Large intestine (tissue), 3 donors: Measurements from ENCODE around the gene CYBRD1. TPM values are rescaled to one million over a fixed set of nuclear protein-coding genes. Genes with fewer than 3 reads are reported as not detected.
A peak's percentile ranks its signal among the peaks of the same experiment; 100 is the strongest.

ENCODE experiments used
- DNase-seq, 2 donors: peaks; one replicate each; pipeline versions ENCODE4 v3.0.0 to v3.0.0-alpha.2; 2013
- H3K27ac ChIP-seq: one replicate; pipeline ENCODE4 v1.5.1; 2013; ENCODE audit warnings: low read length
- H3K27me3 ChIP-seq: 2 replicates; pipeline ENCODE4 v1.6.1; 2013; ENCODE audit warnings: low read length; ENCODE audit not compliant: control insufficient read depth, insufficient read depth
- H3K36me3 ChIP-seq: 2 replicates; pipeline ENCODE4 v1.6.1; 2013; ENCODE audit warnings: low read length; ENCODE audit not compliant: control insufficient read depth, insufficient read depth
- H3K4me1 ChIP-seq: one replicate; pipeline ENCODE4 v1.6.1; 2013; ENCODE audit warnings: low read length; ENCODE audit not compliant: control insufficient read depth, insufficient read depth
- H3K4me3 ChIP-seq: one replicate; pipeline ENCODE4 v1.5.1; 2013; ENCODE audit warnings: low read length
- H3K9me3 ChIP-seq: one replicate; pipeline ENCODE4 v1.6.1; 2013; ENCODE audit warnings: mild to moderate bottlenecking, low read depth, low read length, moderate library complexity; ENCODE audit not compliant: control insufficient read depth
- WGBS: methylation state at CpG from one replicate; pipeline ENCODE4 v1.1.5; 2013; ENCODE audit warnings: low lambda C conversion rate; ENCODE audit not compliant: insufficient coverage; 5-methylcytosine and 5-hydroxymethylcytosine counted together
- polyA plus RNA-seq: library from polyadenylated mRNA; unstranded; fragments of 120-200 nt; gene quantifications from one replicate; pipeline ENCODE4 v1.2.1, GENCODE V29; 2013

CYBRD1 gene
- polyA plus RNA-seq, 1 donor: 25.5 TPM

DNA sequence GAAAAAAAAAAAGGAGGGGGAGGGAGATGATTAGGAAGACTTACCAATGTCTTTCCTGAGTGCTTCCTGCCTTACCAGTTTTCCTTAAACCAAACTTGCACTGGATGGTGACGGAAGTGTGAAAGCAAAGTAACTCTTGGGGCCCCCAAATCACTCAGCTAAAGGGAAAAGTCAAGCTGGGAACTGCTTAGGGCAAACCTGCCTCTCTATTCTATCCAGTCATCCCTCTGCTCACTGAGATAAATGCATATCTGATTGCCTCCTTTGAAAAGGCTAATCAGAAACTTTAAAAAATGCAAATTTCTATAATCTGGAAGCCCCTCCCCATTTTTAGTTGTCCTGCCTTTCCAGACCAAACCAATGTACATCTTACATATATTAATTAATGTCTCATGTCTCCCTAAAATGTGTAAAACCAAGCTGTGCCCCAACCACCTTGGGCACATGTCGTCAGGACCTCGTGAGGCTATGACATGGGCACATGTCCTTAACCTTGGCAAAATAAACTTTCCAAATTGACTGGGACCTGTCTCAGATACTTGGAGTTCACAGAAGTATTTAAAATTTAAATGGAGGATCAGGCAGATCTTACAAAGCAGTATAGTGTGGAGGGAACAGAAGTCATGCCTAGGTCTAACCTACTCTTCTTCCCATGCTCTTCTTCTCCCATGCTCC is 7.2 kb upstream of the CYBRD1 start:
- WGBS: no CpG with 5 or more reads among the region's 3 CpGs
- no peak for DNase-seq
- no peaks in the 10 kb centered on the region for H3K4me1 ChIP-seq
- H3K9me3 ChIP-seq: no peaks in the 10 kb centered on the region
- peaks cover 15% of the 10 kb centered on the region for H3K27me3 ChIP-seq
- H3K27ac ChIP-seq: no peak overlapping the region
- no peaks in the 10 kb centered on the region for H3K36me3 ChIP-seq
- H3K4me3 ChIP-seq: no peak overlapping the region

- no peaks in the 10 kb centered on the region for H3K36me3 ChIP-seq
- no peak for DNase-seq
- no peak overlapping the region for H3K27ac ChIP-seq
- H3K4me3 ChIP-seq: no peak overlapping the region
- no peaks in the 10 kb centered on the region for H3K9me3 ChIP-seq
- WGBS: 86% methylated on average over 1 of the region's 6 CpGs
- peaks cover 21% of the 10 kb centered on the region for H3K27me3 ChIP-seq
- no peaks in the 10 kb centered on the region for H3K4me1 ChIP-seq
Measured at GRCh38 chr2:171515672-171516298, 6.5 kb upstream of the CYBRD1 start.

GRCh38 chr2:171516793-171517192 is 5.5 kb upstream of the CYBRD1 start:
- Histone ChIP-seq H3K4me1 (peaks cover 3% of the 10 kb centered on the region), H3K27me3 (peaks cover 31% of the 10 kb centered on the region), H3K36me3 (no peaks in the 10 kb centered on the region), H3K9me3 (no peaks in the 10 kb centered on the region), H3K27ac (no peak overlapping the region), H3K4me3 (no peak overlapping the region)
- no peak for DNase-seq
- WGBS: no CpG with 5 or more reads among the region's 5 CpGs

GRCh38 chr2:171520471-171520870 is 1.8 kb upstream of the CYBRD1 start:
- peaks cover 60% of the 10 kb centered on the region for H3K27me3 ChIP-seq
- no peak overlapping the region for H3K4me3 ChIP-seq
- no peak for DNase-seq
- H3K4me1 ChIP-seq: peaks cover 14% of the 10 kb centered on the region
- H3K9me3 ChIP-seq: no peaks in the 10 kb centered on the region
- H3K27ac ChIP-seq: no peak overlapping the region
- WGBS: no CpG with 5 or more reads among the region's 5 CpGs
- H3K36me3 ChIP-seq: no peaks in the 10 kb centered on the region

DNA sequence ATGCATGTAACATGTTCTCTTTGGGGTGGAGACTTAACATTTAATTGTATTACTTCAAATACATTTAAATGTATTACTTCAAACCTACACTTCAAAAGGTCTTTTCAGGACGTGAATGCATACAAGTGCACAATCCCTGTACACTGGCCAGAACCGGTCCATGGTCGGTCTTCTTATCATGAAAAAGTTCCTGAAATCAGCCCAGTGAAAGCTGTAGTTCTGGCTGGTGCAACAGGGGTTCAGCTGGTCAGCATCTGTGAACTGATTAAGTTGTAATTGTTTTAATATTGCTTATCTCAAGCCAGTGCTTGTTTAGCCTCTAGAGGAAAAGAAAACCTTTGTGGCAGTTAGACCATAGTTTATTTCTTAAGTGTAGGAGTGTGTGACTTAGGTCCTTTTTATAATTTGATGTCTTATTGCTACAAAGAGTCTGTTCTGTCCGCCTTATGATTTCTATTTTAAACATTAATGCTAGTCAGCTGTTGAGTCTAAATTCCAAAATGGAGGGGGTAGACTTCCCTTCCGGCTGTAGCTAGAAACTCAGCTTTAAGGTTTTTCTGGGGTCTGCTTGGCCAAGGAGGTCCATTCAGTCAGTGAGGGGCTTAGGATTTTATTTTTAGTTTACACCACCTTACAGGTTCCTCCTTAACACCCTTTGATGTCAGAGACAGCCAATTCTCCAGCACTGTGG is 768 bp upstream of the CYBRD1 start:
- Histone ChIP-seq H3K4me3 (peak overlapping the region; percentile 69), H3K27me3 (peaks cover 58% of the 10 kb centered on the region), H3K9me3 (no peaks in the 10 kb centered on the region), H3K4me1 (peaks cover 14% of the 10 kb centered on the region), H3K27ac (peak overlapping the region; percentile 62), H3K36me3 (no peaks in the 10 kb centered on the region)
- WGBS: 73% methylated on average over 2 of the region's 5 CpGs
- no peak for DNase-seq

DNA sequence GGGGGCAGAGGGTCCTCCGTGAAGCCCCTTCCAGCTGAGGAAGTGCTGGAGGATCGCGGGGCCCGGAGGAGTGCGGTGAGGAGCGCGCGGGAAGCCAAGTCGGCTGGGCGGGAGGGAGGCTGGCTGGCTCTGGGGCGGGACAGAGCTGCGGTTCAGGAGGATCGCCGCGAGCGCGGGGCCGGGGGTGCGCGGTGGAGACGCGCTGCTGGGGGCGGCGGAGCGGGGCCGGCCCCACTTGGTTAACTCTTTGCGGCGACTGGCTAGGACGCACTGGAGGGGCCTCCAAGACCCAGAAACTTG is 464 bp downstream of the CYBRD1 start:
- H3K9me3 ChIP-seq: no peaks in the 10 kb centered on the region
- H3K27me3 ChIP-seq: peaks cover 55% of the 10 kb centered on the region
- H3K27ac ChIP-seq: peak overlapping the region; percentile 62
- H3K4me1 ChIP-seq: peaks cover 14% of the 10 kb centered on the region
- no CpG with 5 or more reads among the region's 29 CpGs for whole genome bisulfite sequencing
- H3K36me3 ChIP-seq: no peaks in the 10 kb centered on the region
- DNase-seq: peak in 1 of 2 donors; percentile 22
- H3K4me3 ChIP-seq: peak overlapping the region; percentile 69

DNA sequence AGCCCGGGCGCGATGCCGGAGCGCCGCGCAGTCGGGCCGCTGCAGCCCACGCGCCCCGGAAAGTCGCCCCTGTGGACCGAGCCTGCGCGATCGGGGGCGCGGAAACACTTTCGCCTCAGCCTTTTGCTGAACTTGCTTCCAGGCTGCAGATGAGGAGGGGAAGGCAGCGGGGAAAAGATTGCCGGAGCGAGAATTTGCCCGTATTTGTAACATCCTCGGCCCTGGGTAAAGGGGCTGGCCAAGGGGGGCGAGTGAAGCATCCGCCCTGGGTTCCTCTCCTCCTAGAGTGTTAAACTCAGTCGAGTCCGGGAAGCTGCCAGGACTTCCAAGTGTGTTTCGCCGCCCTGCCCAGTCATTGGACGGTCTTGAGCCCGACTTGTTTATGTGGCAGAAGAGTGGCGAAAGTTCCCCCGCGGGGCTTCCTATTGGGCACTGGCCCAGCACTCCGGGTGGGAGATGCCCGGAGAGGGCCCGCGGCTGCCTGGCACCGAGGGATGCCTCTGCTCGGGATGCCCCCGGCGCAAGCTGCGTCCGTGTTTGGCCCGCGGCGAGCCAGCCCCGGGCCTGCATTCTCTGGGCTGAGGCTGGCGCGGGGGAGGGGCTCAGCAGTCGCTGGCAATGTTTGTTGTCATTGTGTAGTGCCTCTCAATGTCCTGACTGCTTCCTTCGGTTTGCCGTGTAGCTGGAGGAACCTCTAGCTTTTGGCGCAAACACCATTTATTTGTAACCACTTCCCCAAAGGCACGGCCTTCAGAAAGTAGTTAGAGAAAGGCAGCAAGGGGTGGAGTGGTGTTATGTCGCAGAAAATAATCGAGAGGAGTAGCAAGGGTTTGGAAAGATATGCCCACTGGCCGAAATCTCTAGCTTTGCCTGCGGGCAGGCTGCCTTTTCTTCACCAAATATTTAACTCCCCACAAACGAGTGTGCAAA is 1.1 kb downstream of the CYBRD1 start:
- H3K4me3 ChIP-seq: peak overlapping the region; percentile 69

GRCh38 chr2:171524018-171524401 is 1.7 kb downstream of the CYBRD1 start:
- peak overlapping the region; percentile 69 for H3K4me3 ChIP-seq
- peak overlapping the region; percentile 56 for H3K27ac ChIP-seq
- peaks cover 55% of the 10 kb centered on the region for H3K27me3 ChIP-seq
- no peak for DNase-seq
- peaks cover 14% of the 10 kb centered on the region for H3K4me1 ChIP-seq
- no CpG with 5 or more reads among the region's 6 CpGs for WGBS
- no peaks in the 10 kb centered on the region for H3K9me3 ChIP-seq
- H3K36me3 ChIP-seq: no peaks in the 10 kb centered on the region

More for the DNA sequence above, 1.1 kb downstream of the CYBRD1 start:
- WGBS: no CpG with 5 or more reads among the region's 62 CpGs
- Histone ChIP-seq H3K27me3 (peaks cover 55% of the 10 kb centered on the region), H3K27ac (peak overlapping the region; percentile 56), H3K4me1 (peaks cover 14% of the 10 kb centered on the region), H3K36me3 (no peaks in the 10 kb centered on the region), H3K9me3 (no peaks in the 10 kb centered on the region)
- peak; percentile 22 to 53 for DNase-seq

DNA sequence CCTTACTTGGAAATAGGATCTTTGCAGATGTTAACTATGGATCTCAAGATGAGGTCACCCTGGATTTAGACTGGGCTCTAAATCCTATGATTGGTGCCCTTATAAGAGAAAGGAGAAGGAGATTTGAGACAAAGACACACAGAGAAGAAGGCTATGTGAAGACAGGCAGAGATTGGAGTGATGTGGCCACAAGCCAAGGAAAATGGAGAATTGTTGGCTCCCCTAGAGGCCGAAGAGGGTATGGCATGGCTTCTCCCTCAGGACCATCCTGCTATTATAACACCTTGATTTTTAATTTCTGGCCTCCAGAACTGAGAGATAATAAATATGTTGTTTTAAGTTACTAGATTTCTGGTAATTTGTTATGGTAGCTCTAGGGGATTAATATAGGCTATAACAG is 7.6 kb downstream of the CYBRD1 start:
- no peak overlapping the region for H3K4me3 ChIP-seq
- WGBS: no CpG with 5 or more reads among the region's 1 CpG
- H3K27me3 ChIP-seq: peaks cover 9% of the 10 kb centered on the region
- DNase-seq: no peak
- H3K4me1 ChIP-seq: no peaks in the 10 kb centered on the region
- H3K27ac ChIP-seq: no peak overlapping the region
- no peaks in the 10 kb centered on the region for H3K9me3 ChIP-seq
- H3K36me3 ChIP-seq: no peaks in the 10 kb centered on the region

DNA sequence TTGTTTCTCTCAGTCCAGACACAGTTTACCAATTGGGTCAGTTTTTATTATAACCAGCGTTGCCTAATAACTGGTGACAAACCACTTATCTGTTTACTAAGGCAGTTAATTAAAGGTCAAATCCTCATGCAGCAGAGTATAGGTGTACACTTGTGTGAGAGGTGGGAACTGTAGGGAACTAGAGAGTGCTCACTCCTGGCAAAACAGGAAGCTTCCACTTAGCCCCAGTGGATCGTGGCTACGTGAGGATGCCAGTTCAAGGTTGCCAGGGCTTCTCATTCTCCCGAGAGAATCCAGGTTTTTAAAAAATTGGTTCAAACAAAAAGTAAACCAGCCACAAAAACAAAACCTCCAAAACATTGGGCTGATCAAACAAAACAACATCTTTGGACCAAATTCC is 8.1 kb downstream of the CYBRD1 start:
- H3K27me3 ChIP-seq: peaks cover 5% of the 10 kb centered on the region
- no peaks in the 10 kb centered on the region for H3K4me1 ChIP-seq
- H3K9me3 ChIP-seq: no peaks in the 10 kb centered on the region
- no peak overlapping the region for H3K27ac ChIP-seq
- 89% methylated on average over 3 of the region's 4 CpGs for WGBS
- no peak for DNase-seq
- H3K36me3 ChIP-seq: no peaks in the 10 kb centered on the region
- H3K4me3 ChIP-seq: no peak overlapping the region
